Kidney (tissue), 14 donors: ENCODE measurements around the gene GPR17. TPM values are rescaled to one million over a fixed set of nuclear protein-coding genes. Genes with fewer than 3 reads are reported as not detected.

Experiments
- DNase-seq, 5 donors: peaks; one replicate each; pipeline ENCODE4 v3.0.0-alpha.2; 2013 to 2020
- FAIRE-seq: peaks from 2 replicates; lab custom pipeline; 2012; peaks lifted over from hg19 to GRCh38; lab: Jason Lieb, UNC
- H3K27ac ChIP-seq, 2 donors: one replicate each; pipeline ENCODE4 v1.7.0; 2013; ENCODE audit warnings: low read depth in 2 of 2, low read length in 2 of 2, inconsistent platforms in 1 of 2
- H3K27me3 ChIP-seq: one replicate; pipeline ENCODE4 v1.7.1; 2013; ENCODE audit warnings: low read length, inconsistent platforms; ENCODE audit not compliant: control insufficient read depth, insufficient read depth
- H3K36me3 ChIP-seq, 3 donors: one replicate each; pipeline versions ENCODE4 v1.7.0 to v1.7.1; 2013; ENCODE audit warnings: low read length in 3 of 3, control low read depth in 1 of 3, inconsistent platforms in 1 of 3; ENCODE audit not compliant: insufficient read depth in 3 of 3, control insufficient read depth in 2 of 3
- H3K4me1 ChIP-seq, 3 donors: one replicate each; pipeline versions ENCODE4 v1.7.0 to v1.7.1; 2013; ENCODE audit warnings: low read length in 3 of 3, inconsistent platforms in 1 of 3, low read depth in 1 of 3; ENCODE audit not compliant: control insufficient read depth in 2 of 3, insufficient read depth in 2 of 3
- H3K4me3 ChIP-seq, 3 donors: one replicate each; pipeline versions ENCODE4 v1.7.0 to v1.8.1; 2013; ENCODE audit warnings: low read length in 3 of 3, control low read depth in 1 of 3, inconsistent platforms in 1 of 3
- H3K9ac ChIP-seq, 3 donors: one replicate each; pipeline versions ENCODE4 v1.7.0 to v1.7.1; 2013; ENCODE audit warnings: low read length in 3 of 3, control low read depth in 1 of 3, inconsistent platforms in 1 of 3
- H3K9me3 ChIP-seq, 3 donors: one replicate each; pipeline versions ENCODE4 v1.7.0 to v1.7.1; 2013; ENCODE audit warnings: low read length in 3 of 3, control low read depth in 1 of 3, inconsistent platforms in 1 of 3; ENCODE audit not compliant: control insufficient read depth in 2 of 3, insufficient read depth in 1 of 3
- intact Hi-C: fragments of 100-400 bp; cut with DNase I; formaldehyde crosslinking; loops from one replicate; pipeline ENCODE4 v1.11.1; 2022
- polyA plus RNA-seq: library from polyadenylated mRNA; stranded (reverse); fragments of 350-450 nt; fragmentation: Illumina TruSeq; extraction: RNeasy Lipid Tissue Mini Kit (QIAGEN cat#74804); gene quantifications from one replicate; pipeline ENCODE4 v1.2.3, GENCODE V29; 2014; ENCODE audit warnings: low read depth, low replicate concordance; ENCODE audit not compliant: insufficient read depth
- total RNA-seq: library from RNA; stranded (reverse); fragmentation: NEBNext Ultra II Directional; extraction: Animal tissue kit (Norgen Biotek cat#: 25700); gene quantifications from one replicate; pipeline ENCODE4 v1.2.1, GENCODE V29; 2021
- TF ChIP-seq, protein P1 (sequence below): IDR thresholded peaks from 3 replicates; pipeline ENCODE4 v1.5.1; 2012; ENCODE audit warnings: mild to moderate bottlenecking, moderate library complexity, borderline replicate concordance; ENCODE audit not compliant: insufficient read depth; ENCODE audit errors: extremely low read depth
- donor health status: control.
- donor health status: control.
- donor health status: control.
- donor health status: control.
- donor health status: control.
- donor health status: DM: yes; HTN: yes; CAD: no.
- donor health status: Normal renal cell carcinoma (clear cell type).

The GPR17 gene
- total and polyA plus RNA-seq, 2 donors from 2014 or later, result 0.39 to 0.50 TPM

- Histone ChIP-seq H3K27ac (no peak overlapping the region), H3K36me3 (no peaks in the 10 kb centered on the region), H3K4me1 (peaks cover 0 to 2% (median 0%) of the 10 kb centered on the region in 3 donors), H3K4me3 (no peak overlapping the region), H3K9ac (no peak overlapping the region), H3K27me3 (no peaks in the 10 kb centered on the region), H3K9me3 (no peaks in the 10 kb centered on the region)
- no peak for DNase-seq
- FAIRE-seq, result no peak
- TF ChIP-seq, protein P1, sequence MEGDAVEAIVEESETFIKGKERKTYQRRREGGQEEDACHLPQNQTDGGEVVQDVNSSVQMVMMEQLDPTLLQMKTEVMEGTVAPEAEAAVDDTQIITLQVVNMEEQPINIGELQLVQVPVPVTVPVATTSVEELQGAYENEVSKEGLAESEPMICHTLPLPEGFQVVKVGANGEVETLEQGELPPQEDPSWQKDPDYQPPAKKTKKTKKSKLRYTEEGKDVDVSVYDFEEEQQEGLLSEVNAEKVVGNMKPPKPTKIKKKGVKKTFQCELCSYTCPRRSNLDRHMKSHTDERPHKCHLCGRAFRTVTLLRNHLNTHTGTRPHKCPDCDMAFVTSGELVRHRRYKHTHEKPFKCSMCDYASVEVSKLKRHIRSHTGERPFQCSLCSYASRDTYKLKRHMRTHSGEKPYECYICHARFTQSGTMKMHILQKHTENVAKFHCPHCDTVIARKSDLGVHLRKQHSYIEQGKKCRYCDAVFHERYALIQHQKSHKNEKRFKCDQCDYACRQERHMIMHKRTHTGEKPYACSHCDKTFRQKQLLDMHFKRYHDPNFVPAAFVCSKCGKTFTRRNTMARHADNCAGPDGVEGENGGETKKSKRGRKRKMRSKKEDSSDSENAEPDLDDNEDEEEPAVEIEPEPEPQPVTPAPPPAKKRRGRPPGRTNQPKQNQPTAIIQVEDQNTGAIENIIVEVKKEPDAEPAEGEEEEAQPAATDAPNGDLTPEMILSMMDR, result no peak
- intact Hi-C loops, result no loop called here
These were observed 37.6 kb upstream of the GPR17 start for GRCh38 chr2:127608061-127609030.

- FAIRE-seq (no peak), DNase-seq (no peak)
- no peak overlapping the region for H3K27ac ChIP-seq
- intact Hi-C loops, result no loop called here
- H3K9ac ChIP-seq, result no peak overlapping the region
- H3K4me3 ChIP-seq, result no peak overlapping the region
- no peaks in the 10 kb centered on the region for H3K27me3 ChIP-seq
- TF ChIP-seq, protein P1, result no peak
- no peaks in the 10 kb centered on the region for H3K36me3 ChIP-seq
- peaks cover 0 to 2% (median 0%) of the 10 kb centered on the region in 3 donors for H3K4me1 ChIP-seq
- peaks cover 0 to 1% (median 0%) of the 10 kb centered on the region in 3 donors for H3K9me3 ChIP-seq
These were observed 36.8 kb upstream of the GPR17 start for GRCh38 chr2:127609031-127609751.

GRCh38 chr2:127609818-127610217, 36.1 kb upstream of the GPR17 start:
- Histone ChIP-seq H3K36me3 (no peaks in the 10 kb centered on the region), H3K27me3 (no peaks in the 10 kb centered on the region), H3K9ac (no peak overlapping the region), H3K4me1 (peaks cover 0 to 2% (median 0%) of the 10 kb centered on the region in 3 donors), H3K4me3 (no peak overlapping the region), H3K27ac (no peak overlapping the region), H3K9me3 (peaks cover 0 to 2% (median 0%) of the 10 kb centered on the region in 3 donors)
- intact Hi-C loops, result no loop called here
- no peak for FAIRE-seq
- TF ChIP-seq, protein P1, result no peak
- peak in 1 of 5 donors; percentile 18 for DNase-seq
